GM18870 (cell line): ENCODE data around the gene SLC26A5.
"Not testable (repeated sequence)": the region's sequence is repeated elsewhere in the genome, so short reads cannot be mapped to it uniquely, and the experiment has no call there.

ENCODE experiments used
- ATAC-seq: cut with Tn5 transposase; IDR thresholded peaks from one replicate; pipeline ENCODE4 v1.9.1; 2021; ENCODE audit warnings: moderate library complexity; ENCODE audit not compliant: unreplicated experiment

Gene SLC26A5

GRCh38 chr7:103446049-103446520 is at the start of gene SLC26A5:
TSS of gene SLC26A5 (minus strand) at chr7:103446207. CDS start at chr7:103421514, 24,693 bp downstream.
- no peak for ATAC-seq

DNA sequence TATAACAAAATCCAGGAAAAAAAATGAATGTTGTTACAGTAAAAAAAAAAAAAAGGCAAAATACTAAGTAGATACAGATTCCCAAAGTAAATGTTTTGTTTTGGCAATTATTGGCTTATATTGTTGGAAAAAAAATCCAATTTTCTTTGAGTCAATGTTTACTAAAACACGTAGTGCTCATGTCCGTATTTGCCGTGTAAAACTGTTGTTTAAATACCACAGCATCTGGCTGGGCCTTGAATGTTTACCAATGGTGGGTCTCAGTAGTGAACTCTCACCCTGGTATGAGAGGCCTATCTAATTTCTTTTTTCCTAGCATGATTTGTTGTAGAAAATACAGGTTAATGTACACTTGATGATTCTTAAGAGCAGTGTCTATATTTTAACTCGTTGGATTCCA is 41.4 kb upstream of the SLC26A5 start:
- no peak for ATAC-seq

DNA sequence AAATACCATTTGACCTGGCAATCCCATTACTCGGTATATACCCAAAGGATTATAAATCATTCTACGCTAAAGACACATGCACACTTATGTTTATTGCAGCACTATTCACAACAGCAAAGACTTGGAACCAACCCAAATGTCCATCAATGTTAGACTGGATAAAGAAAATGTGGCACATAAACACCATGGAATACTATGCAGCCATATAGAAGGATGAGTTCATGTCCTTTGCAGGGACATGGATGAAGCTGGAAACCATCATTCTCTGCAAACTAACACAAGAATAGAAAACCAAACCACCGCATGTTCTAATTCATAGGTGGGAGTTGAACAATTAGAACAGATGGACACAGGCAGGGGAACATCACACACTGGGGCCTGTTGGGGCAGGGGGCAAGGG is 40.9 kb upstream of the SLC26A5 start:
- not testable (repeated sequence) for ATAC-seq

GRCh38 chr7:103480771-103481170 is 34.8 kb upstream of the SLC26A5 start:
- ATAC-seq: no peak

DNA sequence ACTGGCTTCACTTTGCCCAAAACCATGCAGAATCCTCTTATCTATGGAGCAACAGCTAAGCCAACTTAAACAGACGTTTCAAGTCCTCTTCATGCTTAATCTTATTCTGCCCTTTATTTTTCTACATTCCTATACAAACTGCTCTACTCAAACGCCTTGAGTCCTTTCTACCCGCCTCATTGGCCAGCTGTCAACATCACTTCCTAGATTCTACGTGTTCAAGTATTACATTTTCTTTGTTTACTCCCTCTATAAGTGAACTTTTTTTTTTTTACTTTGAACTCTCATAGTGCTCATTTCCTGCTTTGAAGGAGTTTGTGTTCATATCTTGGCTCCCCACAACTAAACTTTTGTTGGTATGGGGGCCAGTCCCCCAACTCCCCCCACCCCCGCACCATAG is 28.9 kb upstream of the SLC26A5 start:
- ATAC-seq: no peak

GRCh38 chr7:103469095-103469948 is 23.3 kb upstream of the SLC26A5 start:
- no peak for ATAC-seq

DNA sequence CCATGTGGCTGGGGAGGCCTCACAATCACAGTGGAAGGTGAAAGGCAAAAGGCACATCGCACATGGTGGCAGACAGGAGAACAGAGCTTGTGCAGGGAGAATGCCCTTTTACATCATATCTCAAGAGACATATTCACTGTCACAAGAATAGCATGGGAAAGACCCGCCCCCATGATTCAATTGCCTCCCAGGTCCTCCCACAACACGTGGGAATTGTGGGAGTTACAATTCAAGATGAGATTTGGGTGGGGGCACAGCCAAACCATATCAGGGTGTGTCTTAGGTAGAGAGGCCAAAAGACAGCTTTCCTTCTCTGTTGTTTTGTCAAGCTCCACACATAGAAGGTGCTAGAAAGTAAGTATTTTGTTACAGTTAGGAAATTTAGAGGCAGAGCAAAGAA is 20.8 kb upstream of the SLC26A5 start:
- no peak for ATAC-seq

GRCh38 chr7:103462358-103462757 is 16.4 kb upstream of the SLC26A5 start:
- no peak for ATAC-seq

DNA sequence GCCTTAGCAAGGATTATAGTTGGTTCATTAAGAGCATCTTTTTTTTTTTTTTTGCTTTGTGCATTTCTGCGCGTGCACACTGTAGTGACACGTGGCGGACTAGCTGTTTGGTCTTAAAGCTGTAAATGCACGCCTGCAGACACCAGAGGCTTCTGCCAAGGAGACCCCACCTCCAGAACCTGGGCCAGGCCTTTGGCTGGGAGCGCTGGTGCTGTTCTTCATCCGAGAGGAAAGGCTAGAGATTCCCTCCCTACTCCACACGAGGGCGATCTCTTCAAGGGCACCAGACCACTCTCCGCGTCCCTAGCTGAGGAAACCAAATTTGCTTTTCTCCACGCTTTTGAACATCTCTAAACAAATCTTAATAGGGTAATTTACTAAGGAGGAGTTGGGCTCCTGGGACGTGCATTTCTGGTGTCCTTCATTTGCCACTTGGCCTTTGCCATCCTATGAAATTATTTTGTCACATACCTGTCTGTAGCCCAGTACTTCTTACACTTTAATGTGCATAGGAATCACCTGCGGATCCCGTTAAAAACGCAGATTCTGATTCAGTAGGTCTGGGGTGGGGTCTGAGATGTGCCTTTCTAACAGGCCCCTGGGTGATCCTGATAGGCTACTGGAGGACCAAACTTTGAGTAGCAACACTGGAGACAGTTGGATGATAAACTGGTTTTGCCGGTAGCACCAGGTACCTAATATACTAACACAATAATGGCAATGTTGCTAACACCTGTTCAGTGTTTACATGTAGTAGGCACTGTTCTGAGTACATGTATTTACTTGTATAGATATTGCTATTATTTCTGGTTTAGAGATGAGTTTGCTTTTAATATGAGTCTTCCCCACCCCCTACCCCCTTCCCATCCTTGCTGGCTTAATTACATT is 1.3 kb upstream of the SLC26A5 start:
- no peak for ATAC-seq

GRCh38 chr7:103445228-103446048 is 569 bp downstream of the SLC26A5 start:
- no peak for ATAC-seq

- no peak for ATAC-seq
Measured at GRCh38 chr7:103439661-103440060, 6.3 kb downstream of the SLC26A5 start.

DNA sequence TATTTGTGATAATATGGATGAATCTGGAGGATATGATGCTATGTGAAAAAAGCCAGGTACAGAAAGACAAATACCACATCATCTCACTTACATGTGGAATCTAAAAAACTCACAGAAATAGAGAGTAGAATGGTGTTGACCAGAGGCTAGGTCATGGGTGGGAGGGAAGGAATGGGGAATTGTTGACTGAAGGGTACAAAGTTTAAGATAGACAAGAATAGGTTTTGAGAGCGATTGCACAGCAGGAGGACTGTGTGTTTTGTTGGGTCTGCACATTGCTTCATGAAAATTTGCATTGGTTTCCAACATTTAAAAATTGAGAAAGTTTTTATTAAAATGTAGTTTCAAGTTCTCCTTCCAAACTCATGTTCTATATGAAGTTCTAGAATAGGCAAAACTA is 8.4 kb downstream of the SLC26A5 start:
- ATAC-seq: no peak

DNA sequence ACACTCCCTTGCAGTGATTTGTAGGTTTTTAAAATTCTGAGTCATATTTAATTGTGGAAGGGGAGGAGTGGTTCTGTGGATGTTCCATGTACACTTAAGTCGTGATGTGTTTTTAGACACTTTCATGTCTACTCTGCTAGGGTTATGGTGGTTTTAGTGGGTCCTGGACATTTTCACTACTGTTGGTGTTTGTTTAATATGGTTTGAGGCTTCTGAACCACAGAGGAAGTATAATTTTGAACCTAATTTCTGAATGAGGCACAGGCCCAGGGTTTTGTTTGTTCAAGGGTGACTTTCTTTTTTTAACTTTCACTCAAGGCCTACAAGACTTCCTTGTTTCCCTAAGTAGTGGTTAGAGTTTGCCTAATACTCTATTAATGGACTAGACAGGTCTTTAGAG is 13.3 kb downstream of the SLC26A5 start:
- ATAC-seq: no peak

DNA sequence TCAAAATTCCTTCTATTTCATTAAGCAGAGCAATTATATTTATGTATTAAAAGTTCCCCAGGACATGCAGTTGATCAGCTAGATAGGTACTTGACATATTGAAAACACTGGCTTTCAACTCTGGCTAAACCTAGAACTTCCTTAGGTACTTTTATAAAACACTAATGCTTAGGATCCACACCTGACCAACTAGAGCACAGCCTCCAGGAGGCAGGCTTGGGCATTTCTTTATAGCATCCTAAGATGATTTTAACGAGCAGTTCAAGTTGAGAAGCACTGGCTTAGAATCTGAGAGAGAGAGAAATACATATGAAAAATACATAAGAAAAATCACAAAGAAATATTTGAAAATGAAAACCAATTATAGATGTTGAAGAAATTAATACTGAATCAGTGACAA is 20.8 kb downstream of the SLC26A5 start:
- no peak for ATAC-seq

- no peak for ATAC-seq
Measured at GRCh38 chr7:103423467-103424179, 22.4 kb downstream of the SLC26A5 start.

DNA sequence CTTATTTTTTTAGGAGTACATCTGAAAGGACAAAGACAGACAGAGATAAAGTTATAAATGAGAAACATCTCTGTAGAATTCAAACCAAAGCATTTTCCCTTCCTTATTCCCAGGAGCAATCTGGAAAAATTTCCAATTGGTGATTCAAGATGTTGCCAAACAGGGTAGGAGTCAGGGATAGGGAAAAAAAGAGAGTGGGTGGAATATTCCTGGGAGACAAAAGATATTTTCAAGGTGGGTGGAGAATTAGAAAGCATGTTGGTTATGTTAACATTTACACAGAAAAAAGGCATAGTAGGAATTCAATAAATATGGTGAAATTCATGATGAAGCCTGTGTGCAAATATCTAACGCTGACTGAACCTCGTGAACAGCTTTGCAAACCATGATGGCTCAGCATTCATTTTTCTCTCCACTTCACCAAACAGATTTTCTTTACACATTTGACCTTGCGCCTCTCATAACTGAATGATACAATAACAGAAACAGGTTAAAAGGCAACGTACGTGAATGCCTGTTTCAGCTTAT is 25.1 kb downstream of the SLC26A5 start:
- no peak for ATAC-seq

DNA sequence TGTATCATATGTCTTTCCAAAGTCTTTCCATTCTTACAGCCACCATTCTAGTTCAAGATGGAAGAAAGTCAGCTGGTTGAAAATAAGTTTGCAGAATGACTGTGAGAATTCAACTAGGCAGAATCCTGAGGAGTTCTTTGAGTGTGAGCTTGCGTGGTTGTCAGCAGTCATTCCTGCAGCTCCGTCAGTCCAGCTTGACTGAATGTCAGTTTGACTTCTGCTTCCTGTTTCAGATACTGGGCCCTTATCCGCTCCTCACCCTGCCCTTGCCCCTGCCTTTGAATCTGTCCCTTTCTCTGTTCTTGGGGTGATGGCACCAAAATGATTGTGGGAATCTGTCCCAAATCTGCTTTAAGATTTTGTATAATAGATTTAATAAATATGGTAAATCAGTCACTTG is 27.8 kb downstream of the SLC26A5 start:
- ATAC-seq: no peak

DNA sequence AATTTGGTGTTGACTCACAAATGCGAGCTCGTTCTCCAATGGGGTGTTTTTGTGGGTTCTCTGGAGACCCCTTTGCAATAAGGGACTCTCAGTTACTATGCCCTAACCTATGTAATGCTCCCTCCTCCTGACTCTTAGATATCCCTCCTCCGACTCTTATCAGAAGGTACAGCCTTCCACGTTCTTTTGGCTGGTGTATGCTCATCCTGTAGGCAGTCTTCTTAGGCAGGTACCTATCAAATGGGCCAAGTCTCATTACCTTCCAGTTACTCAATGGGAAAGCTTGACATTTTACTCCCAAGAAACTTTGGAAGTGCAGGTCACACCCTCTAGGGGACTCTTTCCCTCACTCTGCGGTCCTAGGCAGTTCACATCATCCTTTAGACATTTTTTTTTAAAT is 32.6 kb downstream of the SLC26A5 start:
- no peak for ATAC-seq

- no peak for ATAC-seq
Measured at GRCh38 chr7:103412151-103412550, 33.9 kb downstream of the SLC26A5 start.
